Measurements from ENCODE around the gene TTC1.
A peak's percentile ranks its signal among the peaks of the same experiment; 100 is the strongest.

Gene TTC1

GRCh38 chr5:160087199-160087598 is 78.3 kb downstream of the TTC1 start:
- no peak for DNase-seq (ENCODE audit: low spot score)

- DNase-seq (ENCODE audit: low spot score): no peak
Observed at GRCh38 chr5:160088805-160089204, 79.9 kb downstream of the TTC1 start.

GRCh38 chr5:160089531-160089930 is 80.6 kb downstream of the TTC1 start:
- DNase-seq (ENCODE audit: low spot score): no peak

- no peak for DNase-seq (ENCODE audit: low spot score)
Observed at GRCh38 chr5:160090059-160090458, 81.1 kb downstream of the TTC1 start.

GRCh38 chr5:160092514-160092913 is 83.6 kb downstream of the TTC1 start:
- DNase-seq (ENCODE audit: low spot score): no peak

- DNase-seq (ENCODE audit: low spot score): no peak
Observed at GRCh38 chr5:160092960-160093707, 84.2 kb downstream of the TTC1 start.

GRCh38 chr5:160096178-160096577 is 87.2 kb downstream of the TTC1 start:
- no peak for DNase-seq (ENCODE audit: low spot score)

GRCh38 chr5:160097991-160098390 is 89.1 kb downstream of the TTC1 start:
- DNase-seq (ENCODE audit: low spot score): no peak

- no peak for DNase-seq (ENCODE audit: low spot score)
Observed at GRCh38 chr5:160105686-160106360, 96.9 kb downstream of the TTC1 start.

- DNase-seq (ENCODE audit: low spot score): peak; percentile 55
Observed at GRCh38 chr5:160108124-160108523, 99.2 kb downstream of the TTC1 start.

Data from pons (tissue), 1 donor.